GM21737 (cell line): ENCODE data around the gene BRI3BP.
"Not testable (repeated sequence)": the region's sequence is repeated elsewhere in the genome, so short reads cannot be mapped to it uniquely, and the experiment has no call there.

Source experiments
- ATAC-seq: cut with Tn5 transposase; IDR thresholded peaks from one replicate; pipeline ENCODE4 v1.9.1; 2021; ENCODE audit warnings: mild to moderate bottlenecking, moderate library complexity; ENCODE audit not compliant: unreplicated experiment

Gene BRI3BP

DNA sequence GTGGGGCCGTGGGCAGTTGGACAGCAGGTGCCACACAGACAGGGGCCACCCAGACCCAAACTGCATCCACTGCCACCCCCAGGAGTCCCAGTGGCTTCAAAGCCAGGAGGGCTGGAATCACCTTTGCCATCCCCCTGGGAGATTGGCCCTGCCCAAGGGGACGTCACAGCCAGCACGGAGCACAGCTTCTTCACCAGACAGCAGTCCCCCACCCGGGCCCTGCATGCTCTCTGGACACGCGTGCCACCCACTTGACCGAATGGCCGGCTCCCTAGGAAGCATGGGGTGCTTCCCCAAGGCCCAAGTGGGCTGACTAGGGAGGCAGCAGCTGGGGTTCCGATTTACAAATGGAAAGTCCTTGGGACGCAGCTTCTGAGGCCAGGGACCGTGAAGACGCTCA lies 21.8 kb upstream of the BRI3BP start:
- ATAC-seq: no peak

DNA sequence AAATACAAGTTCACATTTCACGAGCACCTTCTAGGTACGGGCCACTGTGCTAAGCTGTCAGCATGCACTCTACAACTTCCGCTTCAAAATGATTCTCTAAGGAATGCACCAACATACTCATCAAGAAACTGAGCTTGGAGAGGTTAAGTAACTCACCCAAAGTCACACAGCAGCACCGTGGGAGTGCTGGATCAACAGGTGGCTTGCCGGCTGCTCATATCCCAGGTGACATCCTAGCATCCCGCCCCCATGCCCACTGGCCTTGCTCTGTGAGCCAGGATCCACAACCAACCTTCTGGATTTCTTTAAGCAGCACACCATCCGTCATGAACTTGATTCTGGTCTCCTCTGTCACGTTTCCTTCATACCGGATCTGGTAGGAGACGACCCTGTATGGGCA lies 21.2 kb upstream of the BRI3BP start:
- ATAC-seq: no peak

DNA sequence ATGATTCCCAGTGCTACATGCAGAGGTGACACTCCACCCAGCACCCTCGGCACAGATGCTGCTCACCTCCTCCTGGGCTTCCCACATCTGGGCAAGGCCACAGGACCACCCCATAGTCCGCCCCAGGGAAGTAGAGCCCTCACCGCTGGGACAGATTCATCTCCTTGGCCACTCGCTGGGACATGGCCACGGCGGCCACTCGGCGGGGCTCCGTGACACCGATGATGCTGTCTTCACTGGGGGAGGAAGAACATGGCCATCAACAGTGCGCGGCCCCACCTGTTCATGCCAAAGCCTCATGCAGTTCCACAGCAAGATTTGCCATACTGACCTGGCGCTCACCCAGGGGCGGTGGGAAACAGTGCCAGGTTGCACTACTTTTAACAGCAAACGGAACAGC lies 18.2 kb upstream of the BRI3BP start:
- ATAC-seq: no peak

DNA sequence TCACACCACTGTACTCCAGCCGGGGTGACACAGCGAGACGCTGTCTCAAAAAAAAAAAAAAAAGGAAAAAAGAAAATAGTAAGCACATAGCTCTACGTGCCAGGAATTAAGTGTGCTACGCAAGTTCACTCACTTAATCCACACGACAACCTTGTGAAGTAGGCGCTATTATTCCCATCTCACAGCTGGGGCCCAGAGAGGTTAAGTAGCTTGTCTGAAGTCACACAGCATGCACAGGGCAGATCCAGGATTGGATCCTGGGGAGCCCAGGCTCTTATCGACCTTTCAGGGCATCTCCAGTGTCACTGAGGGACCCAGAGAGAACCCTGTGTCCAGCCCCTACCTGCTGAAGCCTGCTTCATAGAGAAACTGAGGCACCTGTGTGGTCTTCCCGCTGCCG lies 16.4 kb upstream of the BRI3BP start:
- no peak for ATAC-seq

DNA sequence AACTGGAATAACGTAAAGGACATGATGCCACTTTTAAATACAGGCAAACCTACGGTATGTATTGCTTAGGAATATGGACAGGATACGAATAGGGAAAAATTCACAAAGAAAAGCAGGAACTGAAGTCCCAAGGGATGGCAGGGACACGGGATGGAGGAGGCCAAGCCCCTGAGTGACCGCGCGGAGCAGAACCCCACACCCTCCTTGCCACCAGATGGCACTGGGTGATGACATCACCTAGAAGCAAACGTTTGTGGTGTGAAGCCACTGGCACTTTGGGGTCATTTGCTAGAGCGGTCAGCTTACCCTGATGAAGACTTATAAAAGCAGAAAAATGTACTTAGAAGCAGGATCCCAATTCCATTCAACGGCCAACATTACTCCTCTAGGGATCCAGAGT lies 13.9 kb upstream of the BRI3BP start:
- no peak for ATAC-seq

DNA sequence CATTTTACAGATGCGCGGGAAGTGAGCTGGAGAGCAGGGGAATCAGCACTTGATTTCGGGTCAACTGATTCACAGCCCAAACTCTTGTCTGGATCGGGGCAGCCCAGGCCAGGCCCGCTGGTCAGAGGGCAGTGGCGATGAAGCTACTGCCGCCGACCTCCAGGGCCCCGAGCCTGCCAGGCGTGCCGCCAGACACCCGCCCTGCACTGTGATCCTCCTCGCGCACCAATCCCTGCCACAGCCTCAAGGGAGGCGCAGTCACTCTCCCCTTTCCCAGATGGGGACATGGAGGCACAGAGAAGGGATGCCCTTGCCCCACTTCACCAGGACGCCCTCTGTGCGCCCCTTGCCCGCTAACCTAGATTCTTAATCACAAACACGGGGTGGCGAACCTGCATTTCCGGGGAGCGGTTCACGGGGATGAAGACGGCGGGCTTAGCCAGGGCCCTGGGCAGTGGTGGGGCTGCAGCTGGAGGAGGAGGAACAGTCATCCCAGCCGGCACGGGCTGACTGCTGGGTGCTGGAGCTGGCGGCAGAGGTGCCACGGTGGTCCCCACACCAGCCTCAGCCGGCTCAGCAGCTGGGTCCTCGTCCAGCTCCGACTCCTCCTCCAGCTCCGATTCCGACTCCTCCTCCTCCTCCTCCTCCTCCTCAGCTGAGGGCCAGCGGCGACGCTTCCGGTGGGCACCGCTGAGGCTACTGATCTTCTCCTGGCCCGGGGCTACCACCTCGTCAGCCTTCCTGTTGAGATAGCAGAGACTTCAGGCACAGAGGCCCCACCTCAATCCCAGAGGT lies 13.2 kb upstream of the BRI3BP start:
- ATAC-seq: no peak

DNA sequence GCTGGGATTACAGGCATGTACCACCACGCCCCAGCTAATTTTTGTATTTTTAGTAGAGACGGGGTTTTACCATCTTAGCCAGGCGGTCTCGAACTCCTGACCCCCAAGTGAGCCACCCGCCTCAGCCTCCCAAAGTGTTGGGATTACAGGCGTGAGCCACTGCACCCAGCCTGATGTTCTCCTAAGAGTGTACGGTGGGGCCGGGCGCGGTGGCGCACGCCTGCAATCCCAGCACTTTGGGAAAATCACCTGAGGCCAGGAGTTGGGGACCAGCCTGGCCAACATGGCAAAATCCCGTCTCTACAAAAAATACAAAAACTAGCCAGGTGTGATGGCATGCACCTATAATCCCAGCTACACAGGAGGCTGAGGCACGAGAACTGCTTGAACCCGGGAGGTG lies 6.6 kb upstream of the BRI3BP start:
- not testable (repeated sequence) for ATAC-seq

DNA sequence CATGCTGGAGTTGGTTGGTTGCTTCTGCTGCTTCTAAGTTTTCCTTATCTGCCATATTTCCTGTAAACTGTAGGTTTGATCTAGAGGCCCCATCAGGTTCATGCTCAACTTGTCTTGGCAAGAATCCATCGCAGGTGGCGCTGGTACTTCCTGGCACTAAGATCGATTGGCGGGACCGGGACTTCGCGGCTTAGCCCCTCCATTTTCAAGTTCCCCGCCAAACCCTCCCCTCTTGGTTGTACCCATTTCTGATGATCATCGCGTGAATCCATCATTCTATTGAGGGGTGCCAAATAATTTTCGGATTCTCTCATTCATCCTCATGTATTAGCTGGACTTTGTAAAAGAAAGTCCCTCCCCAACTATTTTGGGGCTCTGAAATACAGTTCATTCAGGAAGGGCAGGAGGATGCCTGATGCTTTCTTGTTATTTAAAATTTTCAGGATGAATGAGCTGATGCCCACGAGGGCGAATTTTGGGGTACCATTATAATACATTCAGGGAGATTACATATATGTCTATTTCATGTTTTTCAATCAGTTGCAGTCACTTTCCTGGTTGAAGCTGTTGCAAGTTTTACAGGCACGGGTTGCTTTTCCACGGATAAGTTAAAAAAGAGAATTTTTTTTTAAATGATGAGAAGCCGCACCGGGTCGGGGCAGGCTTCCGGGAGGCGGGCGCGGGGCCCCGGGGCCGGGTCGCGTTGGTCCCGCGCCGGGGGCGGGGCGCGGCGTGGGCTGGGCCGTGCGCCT lies 395 bp upstream of the BRI3BP start:
- peak; percentile 33 for ATAC-seq

DNA sequence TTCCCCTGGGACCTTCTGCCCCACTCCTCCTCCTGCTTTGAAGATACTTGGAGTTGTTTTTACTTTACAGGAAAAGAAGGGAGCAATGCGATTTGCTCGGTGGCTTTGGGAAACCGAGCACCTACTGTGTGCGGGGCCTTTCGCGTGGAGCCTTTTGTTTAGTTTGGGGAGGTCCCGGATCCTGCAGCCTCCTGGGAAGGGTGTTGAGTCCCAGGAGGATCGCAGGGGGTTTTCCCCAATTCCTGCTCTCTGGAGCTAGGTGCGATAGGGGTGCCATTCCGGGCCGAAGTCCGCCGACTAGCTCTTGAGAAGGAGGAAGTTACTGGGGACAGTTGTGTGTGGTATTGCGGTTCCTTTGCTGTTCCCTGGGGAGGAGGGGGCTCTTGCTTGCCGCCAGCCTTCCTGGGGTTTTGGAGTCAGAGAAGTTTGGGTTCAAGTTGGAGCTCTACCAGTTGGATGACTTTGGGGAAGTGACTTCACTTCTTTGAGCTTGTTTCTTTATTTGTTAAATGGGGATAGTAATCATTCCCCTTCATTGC lies 1.1 kb downstream of the BRI3BP start:
- ATAC-seq: peak; percentile 30

DNA sequence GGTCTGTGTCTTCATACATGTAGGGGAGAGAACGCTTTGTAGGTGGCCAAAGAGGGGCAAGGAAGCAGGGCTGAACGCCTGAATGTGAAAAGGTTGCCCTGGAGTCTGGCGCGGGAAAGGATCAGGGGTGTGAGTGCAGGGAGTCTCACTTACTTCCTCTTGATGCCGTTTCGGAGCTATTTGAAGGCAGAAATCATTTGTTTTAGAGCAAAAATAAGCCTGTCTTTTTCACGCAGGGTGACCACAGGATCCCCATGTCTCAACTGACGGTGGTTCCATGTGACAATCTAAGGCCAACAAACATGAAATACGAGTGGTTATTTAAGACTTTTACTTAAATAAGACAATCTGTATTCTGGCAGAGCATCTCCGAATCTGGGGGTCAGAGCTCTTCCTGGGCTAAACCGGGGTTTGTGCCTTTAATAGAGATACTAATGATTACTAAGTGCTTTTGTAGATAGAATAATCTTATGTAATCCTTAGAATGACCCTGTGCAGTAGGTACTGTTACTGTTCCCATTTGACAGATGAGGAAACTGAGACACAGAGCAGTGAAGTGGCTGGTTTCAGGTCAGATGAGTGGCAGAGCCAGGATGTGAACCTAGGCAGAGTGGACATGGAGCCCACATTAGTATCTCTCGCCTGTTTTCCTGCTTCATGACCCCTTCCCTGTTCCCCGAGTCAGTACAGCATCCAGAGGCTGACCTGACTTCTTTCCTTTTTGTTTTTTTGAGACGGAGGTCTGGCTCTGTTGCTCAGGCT lies 1.9 kb downstream of the BRI3BP start:
- no peak for ATAC-seq

DNA sequence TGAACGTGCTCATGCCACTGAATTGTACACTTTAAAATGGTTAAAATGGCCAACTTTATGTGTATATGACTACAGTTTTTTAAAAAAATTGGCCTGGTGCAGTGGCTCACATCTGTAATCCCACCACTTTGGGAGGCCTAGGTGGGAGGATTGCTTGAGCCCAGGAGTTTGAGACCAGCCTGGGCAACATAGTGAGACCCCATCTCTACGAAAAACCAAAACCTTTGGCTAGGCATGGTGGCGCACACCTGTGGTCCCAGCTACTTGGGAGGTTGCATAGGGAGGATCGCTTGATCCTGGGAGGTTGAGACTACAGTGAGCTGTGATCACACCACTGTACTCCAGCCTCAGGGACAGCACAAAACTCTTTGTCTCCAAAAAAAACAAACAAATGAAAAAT lies 5.3 kb downstream of the BRI3BP start:
- no peak for ATAC-seq

DNA sequence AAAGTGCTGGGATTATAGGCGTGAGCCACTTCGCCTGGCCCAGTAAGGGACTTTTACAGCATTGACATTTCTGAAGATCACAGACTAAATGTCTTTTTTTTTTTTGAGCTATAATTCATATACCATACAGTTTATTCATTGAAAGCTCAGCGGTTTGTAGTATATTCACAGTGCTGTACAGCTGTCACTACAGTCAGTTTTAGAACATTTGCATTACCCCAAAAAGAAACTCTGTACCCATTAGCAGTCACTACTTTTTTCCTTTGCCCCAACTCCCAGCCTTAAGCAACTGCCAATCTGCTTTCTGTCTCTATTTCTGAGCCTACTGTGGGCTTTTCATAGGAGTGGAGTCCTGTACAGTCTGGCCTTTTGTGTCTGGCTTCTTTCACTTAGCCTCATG lies 8.2 kb downstream of the BRI3BP start:
- ATAC-seq: no peak

DNA sequence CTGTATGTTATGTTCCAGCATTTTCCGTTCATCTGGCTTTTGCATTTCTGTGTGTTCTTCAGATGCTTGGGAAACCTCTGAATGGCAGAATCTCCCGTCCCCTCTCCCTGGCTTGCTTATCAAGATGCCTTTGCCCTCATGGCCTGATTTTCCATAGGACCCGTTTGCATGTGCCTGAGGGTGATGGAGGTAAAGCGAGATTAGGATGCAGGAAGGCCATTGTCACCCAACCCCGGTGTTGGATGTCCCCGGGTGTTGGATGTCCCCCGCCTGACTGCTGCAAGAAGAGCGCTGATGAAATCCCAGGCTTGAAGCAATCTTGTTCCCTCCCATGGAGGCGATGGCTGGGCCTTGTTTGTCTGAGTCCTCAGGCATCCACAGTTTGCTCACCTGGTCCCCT lies 9.6 kb downstream of the BRI3BP start:
- ATAC-seq: no peak

DNA sequence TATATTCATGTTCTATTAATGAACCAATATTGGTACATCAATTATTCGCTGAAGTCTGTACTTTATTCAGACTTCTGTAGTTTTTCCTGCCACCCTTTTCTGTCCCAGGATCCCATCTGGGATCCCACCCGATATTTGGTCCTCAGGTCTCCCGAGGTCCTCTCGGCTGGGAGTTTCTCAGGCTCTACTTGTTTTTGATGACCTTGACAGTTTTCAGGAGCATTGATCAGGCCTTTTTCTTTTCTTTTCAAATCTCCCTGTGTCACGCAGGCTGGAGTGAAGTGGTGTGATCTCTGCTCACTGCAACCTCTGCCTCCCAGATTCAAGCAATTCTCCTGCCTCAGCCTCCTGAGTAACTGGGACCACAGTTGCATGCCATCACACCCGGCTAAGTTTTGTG lies 11.2 kb downstream of the BRI3BP start:
- ATAC-seq: no peak

DNA sequence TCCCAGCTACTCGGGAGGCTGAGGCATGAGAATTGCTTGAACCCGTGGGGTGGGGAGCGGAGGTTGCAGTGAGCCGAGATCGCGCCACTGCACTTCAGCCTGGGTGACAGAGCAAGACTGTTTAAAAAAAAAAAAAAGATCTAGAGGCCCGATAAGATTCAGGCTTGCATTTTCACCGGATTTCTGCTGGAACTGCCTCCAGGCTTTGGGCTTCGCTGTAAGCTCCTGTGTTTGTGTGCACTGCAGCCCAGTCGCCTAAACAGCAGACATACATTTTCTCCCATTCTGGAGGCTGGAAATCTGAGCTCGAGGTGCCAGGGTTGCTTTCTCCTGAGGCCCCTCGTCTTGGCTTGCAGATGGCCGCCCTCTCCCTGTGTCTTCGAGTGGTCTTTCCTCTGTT lies 12.2 kb downstream of the BRI3BP start:
- ATAC-seq: no peak

DNA sequence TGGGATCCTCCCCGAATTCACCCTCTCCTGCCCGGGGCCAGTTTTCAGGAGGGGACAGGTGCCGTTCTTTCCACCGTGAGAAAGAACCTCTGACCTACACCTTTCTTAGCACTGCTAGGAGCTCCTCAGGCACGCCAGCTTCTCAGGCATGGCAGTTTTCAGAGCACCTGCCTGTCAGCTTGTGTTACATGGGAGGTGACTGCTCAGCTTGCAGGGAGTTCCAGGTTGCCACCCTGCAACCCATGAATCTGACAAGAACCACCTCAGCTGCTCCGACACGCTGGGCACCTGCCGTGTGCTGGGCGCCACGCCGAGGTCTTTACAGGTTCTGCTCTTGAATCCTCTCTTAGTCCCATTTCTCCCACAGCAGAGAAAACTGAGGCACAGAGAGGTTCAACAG lies 12.9 kb downstream of the BRI3BP start:
- no peak for ATAC-seq

DNA sequence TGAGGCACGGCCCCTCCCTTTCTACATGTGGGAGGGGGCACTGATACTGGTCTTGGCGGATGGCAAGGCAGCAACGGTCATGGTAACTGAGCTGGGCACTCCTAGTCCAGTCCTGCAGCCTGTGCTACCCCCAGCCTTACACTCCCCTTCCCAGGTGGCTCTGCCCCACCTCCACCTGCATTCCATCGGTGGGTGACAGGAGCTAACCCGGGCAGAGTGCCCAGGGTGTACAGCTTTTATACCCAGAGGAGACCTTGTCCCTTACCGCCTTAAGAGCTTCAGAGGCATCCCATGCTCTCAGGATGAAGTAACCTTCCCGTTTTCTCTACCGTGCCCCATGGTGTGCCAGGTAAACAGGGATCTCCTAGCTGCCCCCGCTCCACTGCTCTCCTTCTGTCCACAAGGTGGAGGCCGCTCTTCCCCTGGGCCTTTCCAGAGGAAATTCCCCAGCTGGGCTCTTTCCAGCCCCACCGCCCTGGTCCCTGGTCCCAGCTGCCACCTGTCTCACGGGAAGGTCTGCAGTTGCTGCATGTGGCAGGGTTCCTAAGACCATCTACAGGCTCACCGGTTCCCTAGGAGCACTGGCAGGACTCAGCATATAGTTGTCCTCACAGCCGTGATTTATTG lies 20.5 kb downstream of the BRI3BP start:
- ATAC-seq: no peak

DNA sequence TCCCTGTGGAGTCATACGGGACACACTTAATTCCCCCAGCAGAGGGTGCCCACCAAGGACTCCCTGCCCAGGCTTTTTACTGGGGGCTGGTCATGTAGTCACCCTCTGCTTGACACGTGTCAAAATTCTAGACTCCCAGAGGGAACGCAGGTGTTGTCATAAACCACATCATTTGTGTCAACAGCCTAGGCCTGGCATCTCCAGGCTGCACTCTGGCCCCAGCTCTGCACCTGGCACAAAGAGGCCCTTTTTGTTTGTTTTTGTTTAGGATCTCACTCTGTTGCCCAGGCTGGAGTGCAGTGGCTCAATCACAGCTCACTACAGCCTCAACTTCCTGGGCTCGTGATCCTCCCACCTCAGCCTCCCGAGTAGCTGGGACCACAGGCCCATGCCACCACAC lies 21.1 kb downstream of the BRI3BP start:
- ATAC-seq: no peak

DNA sequence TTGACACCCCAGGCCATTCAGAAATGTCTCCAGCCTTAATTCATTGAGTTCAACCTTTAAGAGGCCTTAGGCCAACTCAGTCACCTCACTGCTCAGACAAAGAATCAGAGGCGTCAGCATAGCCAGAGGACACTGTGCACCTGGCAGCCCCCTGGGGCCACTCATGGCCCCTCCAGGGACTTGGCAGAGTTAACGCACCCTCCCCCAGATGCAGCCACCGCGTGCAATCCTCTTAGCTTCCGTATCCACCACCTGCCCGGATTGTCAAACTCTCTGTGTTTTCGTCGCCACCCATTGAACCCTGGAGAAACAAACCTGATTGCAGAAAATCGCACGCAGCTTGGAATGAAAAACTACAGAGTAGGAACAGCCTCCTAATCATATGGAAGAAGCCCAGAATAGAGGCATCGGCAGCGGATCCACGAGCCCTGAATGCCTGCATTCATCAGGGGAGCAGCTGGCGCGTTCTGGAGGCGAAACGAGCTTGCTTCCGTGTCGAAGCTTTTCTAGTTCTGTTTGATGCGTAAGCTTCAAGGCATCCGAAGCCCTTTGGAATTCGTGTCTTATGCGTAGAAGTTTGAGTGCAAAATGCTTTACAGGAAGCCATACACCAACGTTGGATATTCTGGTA lies 22.4 kb downstream of the BRI3BP start:
- ATAC-seq: no peak

DNA sequence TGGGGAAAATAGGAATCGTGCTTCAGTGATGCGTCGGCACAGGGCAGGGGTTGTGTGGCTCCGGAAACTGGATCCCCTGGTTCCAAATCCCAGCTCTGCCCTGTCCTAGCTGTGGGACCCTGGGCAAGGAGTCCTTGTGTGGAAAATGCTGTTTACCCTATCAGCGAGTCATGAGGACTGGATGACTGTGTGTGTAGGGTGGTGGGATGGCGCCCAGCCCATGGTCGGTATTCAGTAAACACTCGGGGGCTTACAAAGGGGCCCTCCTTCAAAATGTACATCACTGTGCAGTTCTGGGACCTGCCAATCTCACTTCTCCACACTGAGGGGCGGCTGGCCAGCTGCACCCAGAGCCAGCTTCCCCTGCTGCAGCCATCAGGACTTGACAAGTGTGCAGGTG lies 24.4 kb downstream of the BRI3BP start:
- ATAC-seq: no peak

DNA sequence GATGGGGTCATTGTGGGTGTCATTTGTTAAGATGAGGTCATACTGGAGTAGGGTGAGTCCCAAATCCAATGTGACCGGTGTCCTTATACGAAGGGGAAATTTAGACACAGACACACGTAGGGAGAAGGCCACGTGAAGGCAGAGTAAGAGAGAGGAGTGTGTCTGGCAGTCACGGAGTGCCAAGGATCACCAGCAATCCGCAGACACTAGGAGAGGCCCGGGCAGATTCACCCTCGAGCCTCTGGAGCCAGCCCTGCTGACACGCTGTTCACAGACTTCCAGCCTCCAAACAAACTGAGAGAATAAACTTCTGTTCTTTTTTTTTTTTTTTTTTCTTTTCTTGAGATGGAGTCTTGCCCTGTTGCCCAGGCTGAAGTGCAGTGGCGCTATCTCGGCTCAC lies 24.9 kb downstream of the BRI3BP start:
- ATAC-seq: no peak
